Thoracic aorta (tissue), 2 donors: ENCODE data around the gene ALDH7A1. TPM values are rescaled to one million over a fixed set of nuclear protein-coding genes. Genes with fewer than 3 reads are reported as not detected.

Experiments used
- ATAC-seq: fragments of 150-250 bp; one replicate; pipeline ENCODE4 v1.8.0; 2017; ENCODE audit warnings: low read depth; ENCODE audit not compliant: insufficient number of reproducible peaks, low FRiP score
- DNase-seq: peaks from one replicate; pipeline ENCODE4 v3.0.0-alpha.2; 2020; ENCODE audit warnings: low spot score
- H3K27ac ChIP-seq, 2 donors: fragments of 200-600 bp; sonication (generic); 1 replicate in 1 of 2; 2 replicates in 1 of 2; pipeline ENCODE4 v1.5.1; 2016; ENCODE audit warnings: mild to moderate bottlenecking in 2 of 2, moderate library complexity in 2 of 2
- H3K27me3 ChIP-seq: fragments of 200-600 bp; sonication (generic); replicated peaks from 2 replicates; pipeline ENCODE4 v1.6.0; 2016; ENCODE audit warnings: mild to moderate bottlenecking; ENCODE audit not compliant: insufficient read depth
- H3K36me3 ChIP-seq: fragments of 200-600 bp; sonication (generic); one replicate; pipeline ENCODE4 v1.5.1; 2016
- H3K4me1 ChIP-seq, 2 donors: fragments of 200-600 bp; sonication (generic); 1 replicate in 1 of 2; 2 replicates in 1 of 2; pipeline versions ENCODE4 v1.5.1 to v1.6.0; 2016; ENCODE audit warnings: low read depth in 2 of 2, mild to moderate bottlenecking in 1 of 2; ENCODE audit not compliant: control insufficient read depth in 1 of 2
- H3K4me3 ChIP-seq: fragments of 200-600 bp; sonication (generic); 2 replicates; pipeline ENCODE4 v1.5.1; 2016; ENCODE audit warnings: mild to moderate bottlenecking
- H3K9me3 ChIP-seq: fragments of 200-600 bp; sonication (generic); 2 replicates; pipeline ENCODE4 v1.5.1; 2016
- total RNA-seq, 2 donors: library from RNA; depleted of rRNA; stranded (reverse); fragments of >200 nt; gene quantifications; one replicate each; pipeline versions ENCODE4 v1.1.0 to v1.2.3, GENCODE V29; 2016
- TF ChIP-seq, protein P1 (sequence below): fragments of 200-600 bp; sonication (generic); IDR thresholded peaks from one replicate; pipeline ENCODE4 v1.5.1; 2019; ENCODE audit warnings: antibody characterized with exemption

The ALDH7A1 gene
- total RNA-seq, 2 donors from 2014 or later: 17.6 to 52.6 TPM

DNA sequence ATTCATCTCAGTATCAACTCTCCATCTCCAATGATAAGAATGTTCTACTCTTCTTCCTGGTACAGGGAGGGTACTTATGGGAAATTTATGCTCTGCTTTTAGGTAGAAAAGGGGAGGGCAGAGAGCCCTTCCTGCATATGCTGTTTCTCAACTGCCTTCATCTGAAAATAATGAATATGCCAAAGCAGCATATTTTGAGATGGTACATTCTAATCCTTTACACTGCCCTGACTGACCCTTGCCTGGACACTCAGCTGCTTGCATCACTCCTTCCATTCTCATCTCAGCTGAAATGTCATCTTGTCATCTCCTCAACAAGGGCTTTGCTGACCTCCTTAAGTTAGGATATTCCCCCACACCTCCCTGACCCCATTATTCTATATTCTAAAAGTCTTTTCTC lies 68.5 kb downstream of the ALDH7A1 start:
- Histone ChIP-seq H3K36me3 (no peaks in the 10 kb centered on the region), H3K9me3 (no peaks in the 10 kb centered on the region), H3K27me3 (no peaks in the 10 kb centered on the region), H3K4me3 (no peak overlapping the region), H3K27ac (peak overlapping the region in 1 of 2 donors; percentile 82), H3K4me1 (peaks cover 25 to 45% of the 10 kb centered on the region in 2 donors)
- no peak for ATAC-seq
- TF ChIP-seq, protein P1, sequence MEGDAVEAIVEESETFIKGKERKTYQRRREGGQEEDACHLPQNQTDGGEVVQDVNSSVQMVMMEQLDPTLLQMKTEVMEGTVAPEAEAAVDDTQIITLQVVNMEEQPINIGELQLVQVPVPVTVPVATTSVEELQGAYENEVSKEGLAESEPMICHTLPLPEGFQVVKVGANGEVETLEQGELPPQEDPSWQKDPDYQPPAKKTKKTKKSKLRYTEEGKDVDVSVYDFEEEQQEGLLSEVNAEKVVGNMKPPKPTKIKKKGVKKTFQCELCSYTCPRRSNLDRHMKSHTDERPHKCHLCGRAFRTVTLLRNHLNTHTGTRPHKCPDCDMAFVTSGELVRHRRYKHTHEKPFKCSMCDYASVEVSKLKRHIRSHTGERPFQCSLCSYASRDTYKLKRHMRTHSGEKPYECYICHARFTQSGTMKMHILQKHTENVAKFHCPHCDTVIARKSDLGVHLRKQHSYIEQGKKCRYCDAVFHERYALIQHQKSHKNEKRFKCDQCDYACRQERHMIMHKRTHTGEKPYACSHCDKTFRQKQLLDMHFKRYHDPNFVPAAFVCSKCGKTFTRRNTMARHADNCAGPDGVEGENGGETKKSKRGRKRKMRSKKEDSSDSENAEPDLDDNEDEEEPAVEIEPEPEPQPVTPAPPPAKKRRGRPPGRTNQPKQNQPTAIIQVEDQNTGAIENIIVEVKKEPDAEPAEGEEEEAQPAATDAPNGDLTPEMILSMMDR: no peak
- DNase-seq: no peak

DNA sequence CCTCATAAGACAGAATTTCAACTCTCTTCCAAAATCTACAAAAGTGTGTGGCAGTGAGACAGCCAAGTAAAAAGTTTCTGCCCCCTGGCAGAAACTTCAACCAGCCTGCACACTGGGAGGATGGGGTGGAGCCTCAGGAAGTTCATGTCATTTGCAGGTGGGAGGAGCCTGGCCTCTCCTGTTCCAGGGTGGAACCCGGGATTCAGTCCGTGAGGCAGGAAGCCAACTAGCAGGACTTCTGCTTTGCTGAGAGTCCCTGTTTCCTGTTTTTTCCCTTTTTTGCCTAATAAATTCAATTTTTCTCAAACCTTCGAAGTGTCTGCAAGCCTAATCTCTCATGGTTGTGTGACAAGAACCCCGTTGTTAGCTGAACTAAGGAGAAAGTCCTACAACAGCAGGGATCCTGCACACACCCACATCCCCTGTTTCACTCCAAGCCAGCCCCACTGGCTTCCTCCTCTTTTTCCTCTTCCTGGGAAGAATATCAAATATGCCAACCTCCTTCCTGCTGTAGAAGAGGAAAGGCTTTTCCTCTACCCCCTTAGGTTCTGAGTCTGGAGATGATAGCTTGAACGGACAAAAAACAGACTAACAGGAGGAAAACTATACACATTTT lies 69.3 kb downstream of the ALDH7A1 start:
- peak; percentile 26 for DNase-seq
- TF ChIP-seq, protein P1: no peak
- Histone ChIP-seq H3K4me3 (peak overlapping the region; percentile 47), H3K27ac (peak overlapping the region; percentile 69 to 82), H3K9me3 (no peaks in the 10 kb centered on the region), H3K36me3 (no peaks in the 10 kb centered on the region), H3K27me3 (no peaks in the 10 kb centered on the region), H3K4me1 (peaks cover 24 to 38% of the 10 kb centered on the region in 2 donors)
- peak; percentile 78 for ATAC-seq

DNA sequence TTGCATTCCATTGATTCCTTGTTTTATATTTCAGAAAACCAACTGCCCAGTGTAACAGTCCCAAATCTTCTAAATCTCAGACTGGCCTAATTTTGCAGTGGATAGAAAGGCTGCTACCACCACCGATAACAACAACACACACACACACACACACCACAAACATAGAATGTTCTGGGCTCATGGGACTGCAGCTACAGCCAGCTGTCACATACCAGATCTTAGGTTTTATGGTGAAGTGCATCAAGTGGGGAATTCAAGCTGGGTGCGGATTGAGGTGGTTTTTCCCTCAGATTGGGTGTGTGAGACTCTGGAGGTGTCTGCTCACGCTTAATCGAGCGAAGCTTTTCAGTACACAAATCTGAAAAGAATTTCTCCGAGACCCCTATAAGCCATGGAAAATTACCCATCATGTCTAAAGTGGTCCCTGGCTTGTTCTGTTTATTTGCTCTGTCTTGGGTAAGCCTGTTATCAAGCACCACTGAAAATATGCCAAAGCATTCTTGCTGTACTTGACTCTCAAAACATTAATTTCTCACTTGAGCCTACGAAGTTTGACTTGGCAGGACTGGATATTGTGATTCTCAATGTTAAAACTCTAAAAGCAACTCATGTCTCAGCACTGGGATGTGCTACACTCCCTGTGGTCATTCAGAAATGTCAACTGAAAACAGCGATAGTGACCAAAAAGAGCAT lies 71.1 kb downstream of the ALDH7A1 start:
- ATAC-seq (no peak), DNase-seq (no peak)
- no peaks in the 10 kb centered on the region for H3K27me3 ChIP-seq
- H3K9me3 ChIP-seq: no peaks in the 10 kb centered on the region
- peaks cover 38 to 56% of the 10 kb centered on the region in 2 donors for H3K4me1 ChIP-seq
- TF ChIP-seq, protein P1: no peak
- H3K4me3 ChIP-seq: peak overlapping the region; percentile 7
- H3K27ac ChIP-seq: peak overlapping the region; percentile 65 to 82
- no peaks in the 10 kb centered on the region for H3K36me3 ChIP-seq

DNA sequence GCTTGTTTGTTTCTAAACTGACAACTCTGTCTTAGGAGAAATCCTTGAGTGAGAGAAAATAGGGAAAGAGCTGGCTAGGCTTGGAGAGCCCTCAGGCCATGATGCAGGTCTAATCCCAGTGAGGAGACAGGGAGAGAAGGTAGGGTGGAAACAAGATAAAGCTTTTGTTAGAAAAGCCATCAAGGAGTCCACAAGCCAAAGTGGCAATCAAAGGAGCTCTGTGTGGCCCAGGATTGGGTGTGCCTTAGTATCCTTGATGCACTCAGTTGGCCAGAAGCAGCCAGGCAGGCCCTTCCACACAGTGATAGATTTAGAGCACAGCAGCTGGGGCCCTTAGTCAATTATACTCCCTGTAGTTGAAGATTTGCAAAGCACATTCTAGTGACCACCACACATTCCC lies 73.9 kb downstream of the ALDH7A1 start:
- TF ChIP-seq, protein P1: no peak
- Histone ChIP-seq H3K27ac (peak overlapping the region in 1 of 2 donors; percentile 28), H3K27me3 (no peaks in the 10 kb centered on the region), H3K36me3 (no peaks in the 10 kb centered on the region), H3K4me1 (peaks cover 38 to 68% of the 10 kb centered on the region in 2 donors), H3K4me3 (no peak overlapping the region), H3K9me3 (no peaks in the 10 kb centered on the region)
- no peak for ATAC-seq
- no peak for DNase-seq

DNA sequence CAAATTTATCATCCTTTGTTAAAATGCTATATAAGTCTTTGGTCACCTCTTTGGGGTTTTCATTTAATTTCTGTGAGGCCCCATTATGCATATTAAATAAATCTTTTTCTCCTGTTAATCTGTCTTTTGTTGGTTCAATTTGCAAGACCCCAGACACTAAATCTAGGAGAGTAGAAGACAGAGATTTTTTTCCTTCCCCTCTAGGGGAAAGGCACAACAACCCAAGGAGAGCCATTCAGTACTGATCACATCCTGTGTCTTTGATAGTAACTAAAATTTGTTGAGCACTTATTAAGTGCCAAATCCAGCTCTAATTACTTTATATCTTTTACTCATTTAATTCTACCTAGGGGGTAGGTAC lies 74.4 kb downstream of the ALDH7A1 start:
- Histone ChIP-seq H3K4me1 (peaks cover 34 to 68% of the 10 kb centered on the region in 2 donors), H3K9me3 (no peaks in the 10 kb centered on the region), H3K36me3 (no peaks in the 10 kb centered on the region), H3K27ac (peak overlapping the region; percentile 9 to 72), H3K4me3 (peak overlapping the region; percentile 61), H3K27me3 (no peaks in the 10 kb centered on the region)
- DNase-seq (no peak), ATAC-seq (no peak)
- TF ChIP-seq, protein P1: no peak
